Measurements from ENCODE around the gene SLC16A10.

The SLC16A10 gene

DNA sequence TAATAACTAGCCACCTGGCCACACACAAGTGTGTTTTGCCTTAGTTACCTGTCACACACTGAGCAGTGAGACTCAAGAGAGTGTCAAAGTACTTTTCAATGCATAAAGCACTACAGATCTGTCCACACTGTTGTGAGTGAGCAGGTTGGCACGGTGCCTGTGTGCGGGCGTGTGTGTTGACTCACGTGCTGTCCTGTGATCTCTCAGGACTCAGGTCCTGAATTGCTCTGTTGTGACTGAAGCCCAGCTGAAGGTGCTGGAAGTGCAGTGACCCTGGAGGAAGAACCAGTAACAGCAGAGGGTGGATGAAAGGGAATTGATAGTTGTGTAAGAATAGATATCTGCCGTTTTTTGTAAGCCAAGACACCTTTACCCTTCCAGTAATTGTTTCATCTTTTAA, 18.3 kb downstream of the SLC16A10 start:
- TF ChIP-seq BHLHE40 (IDR thresholded peaks at IDR 0.05; ENCODE audit: borderline replicate concordance) = no peak
- no peak for TF ChIP-seq SP1 (IDR thresholded peaks at IDR 0.05)
- TF ChIP-seq SUZ12 (IDR thresholded peaks at IDR 0.05) = no peak
- ChIA-PET POLR2A (interaction anchor here (1.0 kb wide), 1 partner anchor 124 kb away, joined by 3 read pairs; the partner anchor contains the start of gene RPF2), CTCF (no interaction called here)
- DNase-seq (ENCODE audit: extremely low spot score) = no peak

DNA sequence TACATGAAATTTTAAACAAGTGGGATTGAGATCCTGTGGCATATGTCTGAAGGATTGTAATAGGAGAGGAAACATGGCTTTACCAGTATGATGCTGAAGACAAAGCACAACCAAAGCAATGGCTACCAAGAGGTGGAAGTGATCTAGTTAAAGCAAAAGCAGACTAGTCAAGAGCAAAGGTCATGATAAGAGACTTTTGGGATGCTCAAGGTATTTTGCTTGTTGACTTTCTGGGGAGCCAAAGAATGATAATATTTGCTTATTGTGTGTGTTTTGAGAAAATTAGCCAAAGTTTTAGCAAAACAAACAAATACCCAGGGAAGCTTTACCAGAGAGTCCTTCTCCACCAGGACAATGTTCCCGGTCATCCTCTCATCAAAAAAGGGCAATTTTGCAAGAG, 20.3 kb downstream of the SLC16A10 start:
- DNase-seq (ENCODE audit: extremely low spot score) = no peak
- TF ChIP-seq FOXM1 (IDR thresholded peaks at IDR 0.05; ENCODE audit: borderline replicate concordance) (no peak), SUZ12 (IDR thresholded peaks at IDR 0.05) (no peak), HDGF (IDR thresholded peaks at IDR 0.05; ENCODE audit: borderline replicate concordance) (no peak), L3MBTL2 (conservative IDR thresholded peaks at IDR 0.05) (no peak), ELF4 (IDR thresholded peaks at IDR 0.05) (no peak), TARDBP (IDR thresholded peaks at IDR 0.05) (no peak), CTBP1 (IDR thresholded peaks at IDR 0.05; ENCODE audit: borderline replicate concordance) (no peak), ZNF384 (IDR thresholded peaks at IDR 0.05) (no peak), FOXA1 (IDR thresholded peaks at IDR 0.05) (no peak), FOXK2 (IDR thresholded peaks at IDR 0.05) (no peak), ARNT (IDR thresholded peaks at IDR 0.05) (no peak), LEF1 (IDR thresholded peaks at IDR 0.05; ENCODE audit: borderline replicate concordance) (no peak), SP1 (IDR thresholded peaks at IDR 0.05) (no peak), NFRKB (IDR thresholded peaks at IDR 0.05) (no peak), BHLHE40 (IDR thresholded peaks at IDR 0.05; ENCODE audit: borderline replicate concordance) (no peak)
- TF ChIP-seq, protein P1, sequence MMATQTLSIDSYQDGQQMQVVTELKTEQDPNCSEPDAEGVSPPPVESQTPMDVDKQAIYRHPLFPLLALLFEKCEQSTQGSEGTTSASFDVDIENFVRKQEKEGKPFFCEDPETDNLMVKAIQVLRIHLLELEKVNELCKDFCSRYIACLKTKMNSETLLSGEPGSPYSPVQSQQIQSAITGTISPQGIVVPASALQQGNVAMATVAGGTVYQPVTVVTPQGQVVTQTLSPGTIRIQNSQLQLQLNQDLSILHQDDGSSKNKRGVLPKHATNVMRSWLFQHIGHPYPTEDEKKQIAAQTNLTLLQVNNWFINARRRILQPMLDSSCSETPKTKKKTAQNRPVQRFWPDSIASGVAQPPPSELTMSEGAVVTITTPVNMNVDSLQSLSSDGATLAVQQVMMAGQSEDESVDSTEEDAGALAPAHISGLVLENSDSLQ (IDR thresholded peaks at IDR 0.05) = no peak
- CTCF ChIA-PET = no interaction called here
- POLR2A ChIA-PET = no interaction called here

DNA sequence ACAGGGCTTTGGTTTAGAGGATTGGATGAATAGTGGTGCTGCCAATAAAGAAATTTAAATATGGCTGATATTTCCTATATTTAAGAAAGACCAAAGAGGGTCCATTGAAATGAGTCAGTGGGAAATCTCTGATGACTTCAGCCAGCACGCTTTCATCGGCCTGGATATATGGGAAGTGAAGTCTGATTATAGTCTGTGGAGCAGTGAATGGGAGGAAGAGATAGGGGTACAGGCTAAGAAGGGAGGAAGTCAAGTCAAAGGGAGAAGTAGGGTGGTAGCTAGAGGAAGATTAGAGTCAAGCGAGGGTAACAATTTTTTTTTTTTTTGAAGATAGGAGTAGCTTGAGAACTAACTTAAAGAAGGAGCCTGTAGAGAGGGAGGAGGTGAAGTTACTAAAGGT, 22.7 kb downstream of the SLC16A10 start:
- ChIA-PET CTCF (no interaction called here), POLR2A (no interaction called here)
- no peak for TF ChIP-seq FOXA1 (IDR thresholded peaks at IDR 0.05)
- no peak for TF ChIP-seq ARNT (IDR thresholded peaks at IDR 0.05)
- no peak for TF ChIP-seq L3MBTL2 (conservative IDR thresholded peaks at IDR 0.05)
- no peak for TF ChIP-seq LEF1 (IDR thresholded peaks at IDR 0.05; ENCODE audit: borderline replicate concordance)
- TF ChIP-seq HDGF (IDR thresholded peaks at IDR 0.05; ENCODE audit: borderline replicate concordance) = no peak
- TF ChIP-seq ZNF384 (IDR thresholded peaks at IDR 0.05) = no peak
- no peak for DNase-seq (ENCODE audit: extremely low spot score)

DNA sequence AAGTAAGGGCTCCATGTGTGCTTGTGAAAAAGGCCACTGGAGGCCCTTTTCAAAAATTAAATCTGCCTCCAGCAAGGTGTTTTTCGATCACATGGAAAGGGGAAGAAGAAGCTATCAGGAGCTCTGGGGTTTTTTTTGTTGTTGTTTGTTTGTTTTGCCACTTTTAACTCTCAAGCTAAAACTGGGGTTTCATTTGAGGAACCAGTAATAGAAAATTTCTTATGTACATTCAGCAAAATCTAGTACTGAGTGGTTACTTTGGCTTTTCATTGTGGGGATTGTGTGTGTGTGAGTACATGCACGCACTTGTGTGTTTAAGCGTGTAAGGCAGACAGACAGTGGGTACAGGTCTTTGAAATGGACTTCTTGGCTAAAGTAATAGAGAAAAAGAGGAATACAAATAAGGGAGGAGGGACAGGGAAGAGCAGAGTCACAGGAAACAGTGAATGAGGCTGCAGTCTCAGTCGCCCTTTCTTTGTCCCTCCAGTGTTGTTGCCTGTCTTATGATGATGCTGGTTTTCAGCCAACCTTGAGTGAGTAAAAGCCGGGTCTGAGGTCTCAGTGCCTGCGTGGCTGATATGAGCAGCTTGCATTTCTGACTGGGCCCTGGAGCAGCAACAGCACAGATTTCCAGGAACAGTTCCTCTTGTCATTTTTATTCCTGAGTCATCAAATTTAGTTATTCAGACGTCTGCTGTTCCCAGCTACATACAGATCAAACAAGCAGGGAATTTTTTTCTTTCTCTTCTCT, 26.2 kb downstream of the SLC16A10 start:
- ChIA-PET POLR2A (no interaction called here), CTCF (no interaction called here)
- no peak for TF ChIP-seq L3MBTL2 (conservative IDR thresholded peaks at IDR 0.05)
- TF ChIP-seq NFRKB (IDR thresholded peaks at IDR 0.05) = no peak
- no peak for TF ChIP-seq BHLHE40 (IDR thresholded peaks at IDR 0.05; ENCODE audit: borderline replicate concordance)
- TF ChIP-seq ARNT (IDR thresholded peaks at IDR 0.05) = no peak
- TF ChIP-seq ZNF384 (IDR thresholded peaks at IDR 0.05) = no peak
- no peak for TF ChIP-seq FOXK2 (IDR thresholded peaks at IDR 0.05)
- no peak for TF ChIP-seq ELF4 (IDR thresholded peaks at IDR 0.05)
- TF ChIP-seq SP1 (IDR thresholded peaks at IDR 0.05) = no peak
- no peak for TF ChIP-seq FOXA1 (IDR thresholded peaks at IDR 0.05)
- no peak for TF ChIP-seq HDGF (IDR thresholded peaks at IDR 0.05; ENCODE audit: borderline replicate concordance)
- TF ChIP-seq SUZ12 (IDR thresholded peaks at IDR 0.05) = no peak
- no peak for TF ChIP-seq FOXM1 (IDR thresholded peaks at IDR 0.05; ENCODE audit: borderline replicate concordance)
- TF ChIP-seq TARDBP (IDR thresholded peaks at IDR 0.05) = no peak
- TF ChIP-seq, protein P1 (IDR thresholded peaks at IDR 0.05) = no peak
- no peak for TF ChIP-seq LEF1 (IDR thresholded peaks at IDR 0.05; ENCODE audit: borderline replicate concordance)
- TF ChIP-seq CTBP1 (IDR thresholded peaks at IDR 0.05; ENCODE audit: borderline replicate concordance) = no peak
- DNase-seq (ENCODE audit: extremely low spot score) = no peak

DNA sequence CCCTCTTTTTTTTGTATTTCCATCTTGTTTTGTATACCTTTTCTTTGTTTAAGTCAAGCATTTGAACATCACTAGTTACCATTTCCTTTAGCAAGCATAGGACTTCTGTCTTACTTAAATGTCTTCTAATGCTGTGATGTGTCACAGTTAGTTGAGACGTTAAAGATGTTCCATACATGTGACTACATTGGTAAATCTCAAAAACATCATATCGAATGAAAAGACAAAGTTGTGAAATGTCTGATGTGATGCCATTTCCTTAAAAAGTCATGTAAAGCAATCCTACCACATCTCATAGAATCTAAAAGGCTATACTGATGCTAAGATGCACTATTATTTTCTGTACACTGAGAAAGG, 26.8 kb downstream of the SLC16A10 start:
- TF ChIP-seq HDGF (IDR thresholded peaks at IDR 0.05; ENCODE audit: borderline replicate concordance) (no peak), LEF1 (IDR thresholded peaks at IDR 0.05; ENCODE audit: borderline replicate concordance) (no peak), NFRKB (IDR thresholded peaks at IDR 0.05) (no peak), CTBP1 (IDR thresholded peaks at IDR 0.05; ENCODE audit: borderline replicate concordance) (no peak), FOXM1 (IDR thresholded peaks at IDR 0.05; ENCODE audit: borderline replicate concordance) (no peak), ZNF384 (IDR thresholded peaks at IDR 0.05) (no peak), BHLHE40 (IDR thresholded peaks at IDR 0.05; ENCODE audit: borderline replicate concordance) (no peak), L3MBTL2 (conservative IDR thresholded peaks at IDR 0.05) (no peak), FOXK2 (IDR thresholded peaks at IDR 0.05) (no peak)
- TF ChIP-seq, protein P1 (IDR thresholded peaks at IDR 0.05) = no peak
- no peak for DNase-seq (ENCODE audit: extremely low spot score)
- ChIA-PET CTCF (no interaction called here), POLR2A (no interaction called here)

DNA sequence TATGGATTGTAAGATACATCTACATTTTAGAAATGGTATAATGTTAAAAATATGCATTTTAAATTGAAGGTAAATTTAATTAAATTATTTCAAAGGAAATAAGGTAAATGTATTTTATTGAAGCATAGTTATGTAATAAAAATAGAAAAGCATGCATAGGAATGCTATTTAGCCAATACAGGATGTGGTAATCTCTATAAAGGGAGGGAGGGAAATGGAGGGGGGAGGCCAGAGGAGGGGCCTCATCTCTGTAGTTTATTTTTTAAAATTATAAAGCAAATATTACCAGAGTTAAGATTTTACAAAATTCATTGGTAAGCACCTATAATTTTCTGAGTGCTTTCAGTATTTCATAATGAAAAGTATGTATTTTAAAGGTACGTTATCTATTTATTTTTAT, 27.2 kb downstream of the SLC16A10 start:
- TF ChIP-seq HDGF (IDR thresholded peaks at IDR 0.05; ENCODE audit: borderline replicate concordance) (no peak), TARDBP (IDR thresholded peaks at IDR 0.05) (no peak), FOXK2 (IDR thresholded peaks at IDR 0.05) (no peak), ARNT (IDR thresholded peaks at IDR 0.05) (no peak), ELF4 (IDR thresholded peaks at IDR 0.05) (no peak), SP1 (IDR thresholded peaks at IDR 0.05) (no peak), NFRKB (IDR thresholded peaks at IDR 0.05) (no peak), LEF1 (IDR thresholded peaks at IDR 0.05; ENCODE audit: borderline replicate concordance) (no peak), L3MBTL2 (conservative IDR thresholded peaks at IDR 0.05) (no peak), FOXM1 (IDR thresholded peaks at IDR 0.05; ENCODE audit: borderline replicate concordance) (no peak), ZNF384 (IDR thresholded peaks at IDR 0.05) (no peak), SUZ12 (IDR thresholded peaks at IDR 0.05) (no peak), BHLHE40 (IDR thresholded peaks at IDR 0.05; ENCODE audit: borderline replicate concordance) (no peak), FOXA1 (IDR thresholded peaks at IDR 0.05) (no peak), CTBP1 (IDR thresholded peaks at IDR 0.05; ENCODE audit: borderline replicate concordance) (no peak)
- TF ChIP-seq, protein P1 (IDR thresholded peaks at IDR 0.05) = no peak
- CTCF ChIA-PET = no interaction called here
- POLR2A ChIA-PET = no interaction called here
- no peak for DNase-seq (ENCODE audit: extremely low spot score)
